NCI-H2107 treated with DMSO at 0.1 percent for 48 hours (cell line): Measurements from ENCODE around the gene LRMDA.
"Not testable (repeated sequence)": the region's sequence is repeated elsewhere in the genome, so short reads cannot be mapped to it uniquely, and the experiment has no call there.

ENCODE experiments used
- DNase-seq: peaks from one replicate; lab custom pipeline; 2025; ENCODE audit not compliant: unreplicated experiment; lab: John Stamatoyannopoulos, UW

The LRMDA gene

GRCh38 chr10:76487582-76487981 lies 1056.2 kb downstream of the LRMDA start:
- DNase-seq = no peak

DNA sequence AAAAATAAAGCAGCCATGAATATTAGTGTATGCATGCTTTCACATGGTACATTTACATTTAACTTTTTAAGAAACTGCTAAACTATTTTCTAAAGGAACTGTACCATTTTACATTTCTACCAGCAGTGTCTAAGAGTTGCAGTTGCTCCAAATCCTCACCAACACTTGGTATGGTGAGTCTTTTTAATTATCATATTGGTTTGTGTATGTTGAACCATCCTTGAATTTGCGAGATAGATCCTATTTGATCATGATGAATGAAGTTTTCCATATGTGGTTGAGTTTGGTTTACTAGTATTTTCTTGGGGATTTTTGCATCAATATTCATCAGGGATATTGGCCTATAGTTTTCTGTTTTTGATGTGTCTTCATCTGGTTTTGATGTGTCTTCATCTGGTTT lies 1057.2 kb downstream of the LRMDA start:
- DNase-seq = no peak

DNA sequence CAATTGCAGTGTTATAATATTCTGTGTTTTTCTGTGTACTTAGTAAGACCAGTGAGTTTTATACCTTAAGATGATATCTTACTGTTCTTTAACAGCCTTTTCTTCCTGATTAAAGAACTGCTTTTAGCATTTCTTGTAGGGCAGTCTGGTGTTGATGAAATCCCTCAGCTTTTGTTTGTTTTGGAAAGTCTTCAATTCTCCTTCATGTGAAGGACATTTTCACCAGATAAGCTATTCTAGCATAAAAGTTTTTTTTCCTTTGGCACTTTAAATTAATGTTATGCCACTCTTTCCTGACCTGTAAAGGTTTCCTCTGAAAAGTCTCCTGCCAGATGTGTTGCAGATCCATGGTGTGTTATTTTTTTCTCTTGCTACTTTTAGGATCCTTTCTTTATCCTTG lies 1059.8 kb downstream of the LRMDA start:
- DNase-seq = no peak

DNA sequence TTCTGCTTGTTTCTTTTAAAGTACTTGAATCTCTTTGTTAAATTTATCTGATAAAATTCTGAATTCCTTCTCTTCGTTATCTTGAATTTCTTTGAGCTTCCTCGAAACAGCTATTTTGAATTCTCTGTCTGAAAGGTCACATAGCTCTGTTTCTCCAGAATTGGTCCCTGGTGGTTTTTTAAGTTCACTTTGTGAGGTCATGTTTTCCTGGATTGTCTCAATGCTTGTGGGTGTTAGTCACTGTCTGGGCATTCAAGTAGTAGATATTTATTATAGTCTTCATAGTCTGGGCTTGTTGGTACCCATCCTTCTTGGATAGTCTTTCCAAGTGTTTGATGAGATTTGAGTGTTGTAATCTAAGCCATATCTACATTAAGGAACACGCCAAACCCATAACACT lies 1060.6 kb downstream of the LRMDA start:
- no peak for DNase-seq

DNA sequence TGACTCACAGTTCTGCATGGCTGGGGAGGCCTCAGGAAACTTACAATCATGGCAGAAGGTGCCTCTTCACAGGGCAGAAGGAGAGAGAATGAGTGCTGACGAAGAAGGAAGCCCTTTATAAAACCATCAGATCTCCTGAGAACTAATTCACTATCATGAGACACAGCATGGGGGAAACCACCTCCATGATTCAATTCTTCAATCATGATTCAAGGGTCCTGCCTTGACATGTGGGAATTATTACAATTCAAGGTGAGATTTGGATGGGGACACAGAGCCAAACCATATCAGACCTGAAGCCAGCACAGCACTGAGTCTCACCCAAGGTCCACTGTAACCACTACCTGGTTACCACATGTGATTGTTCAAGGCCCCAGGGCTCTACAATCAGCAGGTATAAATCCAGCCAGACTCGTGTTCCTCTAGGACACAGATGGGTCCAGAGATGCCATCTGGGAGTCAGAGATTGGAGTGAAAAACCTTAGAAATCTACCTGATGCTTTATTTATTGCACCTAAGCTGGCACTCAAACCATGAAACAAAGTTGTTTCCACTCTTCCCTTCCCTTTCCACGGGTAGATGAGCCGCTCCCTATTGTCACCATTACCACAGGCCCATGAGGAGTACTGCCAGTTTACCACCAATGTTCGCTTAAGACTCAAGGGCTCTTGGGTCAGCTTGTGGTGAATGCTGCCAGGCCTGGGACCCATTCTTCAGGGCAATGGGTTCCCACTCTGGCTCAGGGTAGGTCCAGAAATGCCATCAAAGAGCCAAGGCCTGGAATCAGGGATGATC lies 1061.5 kb downstream of the LRMDA start:
- DNase-seq = no peak

DNA sequence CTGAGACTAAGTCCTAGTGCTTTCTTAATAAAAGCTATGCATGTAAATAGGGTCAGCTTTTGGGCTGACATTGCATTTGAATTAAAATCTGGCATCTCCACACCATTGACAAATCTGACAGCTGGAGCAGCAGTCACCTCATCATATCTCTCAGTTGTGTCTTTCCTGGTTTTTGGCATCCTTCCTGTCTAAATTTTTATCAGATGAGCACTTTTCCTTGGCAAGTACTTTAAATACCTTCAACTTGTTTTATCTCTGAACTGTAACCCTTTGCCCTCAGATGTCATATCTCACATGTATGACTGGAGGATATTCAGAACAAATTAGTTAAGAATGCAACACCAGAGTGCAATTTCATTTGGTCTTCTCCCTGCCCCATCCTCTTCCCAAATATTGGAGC lies 1066.2 kb downstream of the LRMDA start:
- no peak for DNase-seq

- no peak for DNase-seq
Measured at GRCh38 chr10:76504823-76505222, 1073.4 kb downstream of the LRMDA start.

DNA sequence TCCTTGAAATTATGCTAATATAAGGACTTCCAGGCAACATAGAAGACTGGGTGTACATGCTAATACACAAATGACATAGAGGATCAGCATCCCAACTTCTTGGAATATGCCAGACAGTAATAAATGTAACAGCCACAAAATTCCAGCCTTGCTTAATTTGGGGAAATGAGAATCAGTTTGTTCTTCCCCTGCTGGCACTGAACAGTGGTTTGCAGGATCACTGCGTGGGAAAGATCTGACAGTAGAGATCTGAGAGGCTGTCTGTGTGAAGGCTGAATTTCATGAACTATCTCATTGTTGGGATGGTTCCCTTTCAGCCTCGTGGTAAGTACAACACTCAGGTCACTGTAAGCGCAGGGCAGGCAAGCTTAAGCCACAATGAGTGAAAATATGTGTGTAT lies 1078.0 kb downstream of the LRMDA start:
- DNase-seq = no peak

DNA sequence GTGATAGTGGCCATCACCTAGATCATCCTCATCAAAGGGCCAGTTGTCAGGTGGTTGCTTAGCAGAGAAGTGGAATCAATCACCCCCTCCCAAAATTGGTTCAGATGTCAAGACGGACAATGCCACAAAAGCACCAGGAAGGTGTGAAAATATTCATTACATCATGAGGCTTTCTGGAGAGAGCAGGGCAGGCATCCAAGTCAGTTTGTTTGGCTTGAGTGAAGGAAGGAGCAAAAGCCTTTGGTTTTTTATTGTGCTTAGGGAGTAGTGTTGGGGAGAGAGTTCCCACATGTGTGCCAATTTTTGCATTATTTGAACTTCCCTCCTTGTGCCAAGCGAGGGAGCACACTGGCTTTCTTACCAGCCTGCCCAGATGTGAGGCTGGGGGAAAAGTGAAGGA lies 1082.9 kb downstream of the LRMDA start:
- DNase-seq = no peak

GRCh38 chr10:76514869-76515268 lies 1083.4 kb downstream of the LRMDA start:
- no peak for DNase-seq

DNA sequence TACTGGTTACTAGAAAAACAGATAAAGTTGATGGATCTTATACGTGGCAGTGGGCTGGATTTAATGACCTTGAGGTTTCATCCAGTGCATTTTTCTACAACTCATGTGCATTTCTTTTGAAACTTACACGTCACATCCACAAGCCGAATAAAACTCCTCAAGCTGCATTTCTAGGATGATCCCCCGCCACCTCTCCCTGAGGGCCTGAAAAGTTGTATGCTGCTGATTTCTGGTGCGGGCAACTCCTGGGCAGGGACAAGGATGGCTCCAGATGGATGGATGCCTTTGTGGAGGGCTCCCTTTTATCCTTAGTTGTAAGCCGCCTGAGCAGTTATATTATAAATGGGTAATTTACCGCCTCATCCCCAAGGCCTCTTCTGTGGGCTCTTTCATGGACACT lies 1091.1 kb downstream of the LRMDA start:
- no peak for DNase-seq

DNA sequence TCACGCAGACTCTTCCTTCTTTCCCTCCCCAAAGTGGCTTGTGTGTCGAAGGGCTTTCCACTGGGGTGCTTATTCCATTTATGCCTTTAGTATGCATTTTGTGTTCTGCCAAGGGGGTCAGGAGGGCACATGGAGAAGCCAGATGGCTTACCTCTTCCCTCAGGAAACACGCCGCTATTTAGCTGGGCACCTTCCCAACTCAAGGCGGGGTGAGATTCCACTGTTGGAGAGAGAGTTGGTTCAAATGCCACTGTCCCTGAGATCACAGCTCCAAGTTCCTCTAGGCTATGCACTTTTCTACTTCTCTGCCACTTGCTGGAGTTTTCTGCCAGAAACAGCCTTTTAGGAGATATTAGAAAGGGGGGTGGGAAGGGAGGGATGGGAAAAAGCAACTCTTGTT lies 1091.8 kb downstream of the LRMDA start:
- no peak for DNase-seq

GRCh38 chr10:76523791-76524351 lies 1092.4 kb downstream of the LRMDA start:
- no peak for DNase-seq

GRCh38 chr10:76526833-76527232 lies 1095.4 kb downstream of the LRMDA start:
- not testable (repeated sequence) for DNase-seq

DNA sequence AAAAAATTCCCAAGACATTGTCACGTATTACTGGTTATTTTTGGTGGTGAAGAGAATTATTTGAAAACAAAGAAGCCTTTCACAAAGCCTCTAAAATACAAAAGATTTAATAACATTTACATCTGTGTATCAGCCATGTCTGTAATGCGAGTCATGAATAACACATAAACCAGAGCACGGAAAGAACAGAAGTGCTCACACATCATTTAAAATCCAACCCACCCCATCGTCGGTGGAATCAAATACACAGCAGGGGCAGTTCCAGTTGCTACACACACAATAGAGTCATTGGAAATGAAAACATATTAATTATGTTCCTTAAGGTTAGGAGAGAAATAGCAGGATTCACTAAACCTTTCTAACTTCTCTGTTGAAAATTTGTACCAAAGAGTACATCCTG lies 1108.9 kb downstream of the LRMDA start:
- DNase-seq = no peak

DNA sequence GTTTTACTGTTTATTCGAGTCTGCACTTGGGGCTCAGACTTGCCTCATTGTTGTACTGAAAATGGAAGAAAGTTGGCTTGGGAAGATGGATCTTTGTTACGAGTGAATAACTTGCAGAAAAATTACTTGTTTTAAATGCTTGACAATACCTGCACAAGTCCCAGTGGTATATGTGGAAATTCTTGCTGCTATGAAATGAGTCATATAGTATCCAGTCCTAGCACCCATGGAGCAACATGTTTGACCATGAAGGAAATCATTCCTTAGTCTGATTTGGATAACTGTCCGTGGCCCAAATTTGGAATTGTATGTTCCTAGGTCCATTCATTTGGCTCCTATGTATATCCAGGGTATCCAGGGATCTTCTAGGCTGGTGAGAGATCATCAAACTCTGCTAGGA lies 1109.4 kb downstream of the LRMDA start:
- no peak for DNase-seq

- DNase-seq = no peak
Measured at GRCh38 chr10:76541852-76542251, 1110.4 kb downstream of the LRMDA start.

- no peak for DNase-seq
Measured at GRCh38 chr10:76542307-76542930, 1111.0 kb downstream of the LRMDA start.

- DNase-seq = no peak
Measured at GRCh38 chr10:76543655-76544054, 1112.2 kb downstream of the LRMDA start.

- no peak for DNase-seq
Measured at GRCh38 chr10:76544789-76545188, 1113.4 kb downstream of the LRMDA start.

DNA sequence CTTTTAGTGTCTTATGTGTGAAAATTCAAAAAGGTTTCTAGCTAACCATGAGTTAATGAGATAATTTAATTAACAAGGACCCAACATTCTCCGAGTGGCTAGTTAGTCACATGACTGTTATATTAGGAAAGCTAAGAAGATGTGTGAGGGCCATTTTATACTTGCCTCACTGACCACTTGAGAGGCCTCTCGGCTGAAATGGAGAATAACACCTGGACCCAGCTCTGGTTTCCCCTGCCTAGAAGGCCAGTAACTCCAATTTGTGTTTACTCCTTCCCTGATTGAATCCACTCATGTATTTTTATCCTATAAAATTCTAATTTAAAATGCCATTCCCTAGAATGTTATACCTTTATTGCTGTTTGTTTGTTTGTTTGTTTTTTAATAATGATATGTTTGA lies 1115.0 kb downstream of the LRMDA start:
- no peak for DNase-seq

DNA sequence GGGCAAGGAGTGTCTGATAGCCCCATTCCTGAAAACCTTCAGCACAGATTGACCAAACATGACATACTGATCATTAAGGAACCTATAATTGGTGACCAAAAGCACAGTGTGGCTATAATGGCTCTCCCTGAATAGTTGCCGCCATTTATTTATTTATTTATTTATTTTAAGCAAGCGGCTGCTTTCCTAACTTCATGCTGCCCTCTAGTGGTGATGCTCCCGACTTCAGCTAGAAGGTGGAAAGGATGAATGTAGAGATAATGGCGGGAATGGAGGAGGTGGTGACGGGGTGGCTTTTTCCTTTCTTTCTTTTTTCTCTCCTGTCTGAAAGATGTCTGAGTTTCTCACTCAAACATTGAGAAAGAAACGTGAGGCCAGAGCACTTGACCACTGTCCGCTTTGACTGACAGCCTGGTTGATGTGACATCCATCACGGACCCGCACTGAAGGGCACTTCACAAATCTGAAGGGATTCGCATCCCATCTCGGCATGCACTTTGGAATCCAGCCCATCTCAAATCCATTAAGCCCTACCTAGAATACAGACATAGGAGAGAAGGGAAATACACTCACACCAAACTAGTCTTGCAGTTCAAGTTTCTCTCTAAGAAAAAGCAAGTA lies 1116.0 kb downstream of the LRMDA start:
- DNase-seq = peak; percentile 57
